Central memory CD8-positive, alpha-beta T cell (primary cell): ENCODE data around the gene C18orf32.

Source experiments
- ATAC-seq: fragments of 150-1000 bp; cut with Tn5 transposase; replicated peaks from 2 replicates; pipeline ENCODE4 v1.10.0; 2022; ENCODE audit warnings: mild to moderate bottlenecking, moderate FRiP score, moderate number of reproducible peaks; ENCODE audit not compliant: poor library complexity, severe bottlenecking; ENCODE audit errors: extremely low read depth
- DNase-seq, 2 donors: peaks; one replicate each; pipeline ENCODE4 v3.0.0; 2021; ENCODE audit warnings: low spot score in 2 of 2
- H3K27ac Mint-ChIP-seq: one replicate; pipeline ENCODE4 v1.8.0; 2022; ENCODE audit warnings: low read depth, mild to moderate bottlenecking, moderate library complexity, mixed read lengths
- H3K27me3 Mint-ChIP-seq: one replicate; pipeline ENCODE4 v1.8.0; 2022; ENCODE audit warnings: mixed read lengths
- H3K36me3 Mint-ChIP-seq: one replicate; pipeline ENCODE4 v1.8.0; 2022; ENCODE audit warnings: mild to moderate bottlenecking, moderate library complexity, mixed read lengths; ENCODE audit not compliant: insufficient read depth
- H3K4me1 Mint-ChIP-seq: one replicate; pipeline ENCODE4 v1.8.0; 2022; ENCODE audit warnings: mixed read lengths
- H3K4me3 Mint-ChIP-seq: one replicate; pipeline ENCODE4 v1.8.0; 2022; ENCODE audit warnings: mild to moderate bottlenecking, moderate library complexity, mixed read lengths
- H3K9me3 Mint-ChIP-seq: one replicate; pipeline ENCODE4 v1.8.0; 2022; ENCODE audit warnings: mixed read lengths

C18orf32 gene

GRCh38 chr18:49495076-49495475 is 8.0 kb upstream of the C18orf32 start:
- no peaks in the 10 kb centered on the region for H3K9me3 Mint-ChIP-seq
- peaks cover 17% of the 10 kb centered on the region for H3K27me3 Mint-ChIP-seq
- H3K4me3 Mint-ChIP-seq: no peak overlapping the region
- H3K36me3 Mint-ChIP-seq: peaks cover 26% of the 10 kb centered on the region
- no peak for DNase-seq
- no peak for ATAC-seq
- H3K27ac Mint-ChIP-seq: no peak overlapping the region
- peaks cover 30% of the 10 kb centered on the region for H3K4me1 Mint-ChIP-seq

GRCh38 chr18:49494660-49495059 is 7.6 kb upstream of the C18orf32 start:
- peaks cover 13% of the 10 kb centered on the region for H3K27me3 Mint-ChIP-seq
- H3K4me1 Mint-ChIP-seq: peaks cover 34% of the 10 kb centered on the region
- no peaks in the 10 kb centered on the region for H3K9me3 Mint-ChIP-seq
- H3K4me3 Mint-ChIP-seq: no peak overlapping the region
- no peak for ATAC-seq
- no peak overlapping the region for H3K27ac Mint-ChIP-seq
- no peak for DNase-seq
- peaks cover 30% of the 10 kb centered on the region for H3K36me3 Mint-ChIP-seq

- Mint-ChIP-seq H3K9me3 (no peaks in the 10 kb centered on the region), H3K36me3 (peaks cover 50% of the 10 kb centered on the region), H3K27ac (peak overlapping the region; percentile 76), H3K4me1 (peaks cover 52% of the 10 kb centered on the region), H3K27me3 (no peaks in the 10 kb centered on the region), H3K4me3 (peak overlapping the region; percentile 83)
- ATAC-seq (no peak), DNase-seq (no peak)
Measured at GRCh38 chr18:49492694-49493033, 5.6 kb upstream of the C18orf32 start.

- ATAC-seq (peak; percentile 81), DNase-seq (peak; percentile 73 to 85)
- Mint-ChIP-seq H3K9me3 (no peaks in the 10 kb centered on the region), H3K4me1 (peaks cover 58% of the 10 kb centered on the region), H3K27ac (peak within 1 kb of the TSS; percentile 76), H3K36me3 (peaks cover 56% of the 10 kb centered on the region), H3K4me3 (peak within 1 kb of the TSS; percentile 83), H3K27me3 (no peaks in the 10 kb centered on the region)
Measured at GRCh38 chr18:49491857-49492693, 5.0 kb upstream of the C18orf32 start, which contains the start of gene RPL17. Gene RPL17, minus strand, starts transcription at chr18:49492465.

GRCh38 chr18:49491534-49491856 is 4.5 kb upstream of the C18orf32 start:
- H3K9me3 Mint-ChIP-seq: no peaks in the 10 kb centered on the region
- peak overlapping the region; percentile 76 for H3K27ac Mint-ChIP-seq
- H3K4me3 Mint-ChIP-seq: peak overlapping the region; percentile 83
- H3K36me3 Mint-ChIP-seq: peaks cover 62% of the 10 kb centered on the region
- H3K4me1 Mint-ChIP-seq: peaks cover 62% of the 10 kb centered on the region
- ATAC-seq (no peak), DNase-seq (no peak)
- no peaks in the 10 kb centered on the region for H3K27me3 Mint-ChIP-seq

GRCh38 chr18:49490246-49490762 is 3.3 kb upstream of the C18orf32 start:
- H3K27ac Mint-ChIP-seq: peak overlapping the region; percentile 76
- peak overlapping the region; percentile 83 for H3K4me3 Mint-ChIP-seq
- ATAC-seq: no peak
- H3K27me3 Mint-ChIP-seq: no peaks in the 10 kb centered on the region
- H3K9me3 Mint-ChIP-seq: no peaks in the 10 kb centered on the region
- no peak for DNase-seq
- peaks cover 63% of the 10 kb centered on the region for H3K36me3 Mint-ChIP-seq
- peaks cover 69% of the 10 kb centered on the region for H3K4me1 Mint-ChIP-seq

GRCh38 chr18:49487711-49488310 is 777 bp upstream of the C18orf32 start:
- DNase-seq (no peak), ATAC-seq (no peak)
- H3K27me3 Mint-ChIP-seq: no peaks in the 10 kb centered on the region
- H3K27ac Mint-ChIP-seq: peak overlapping the region; percentile 97
- peak overlapping the region; percentile 93 for H3K4me3 Mint-ChIP-seq
- H3K4me1 Mint-ChIP-seq: peaks cover 79% of the 10 kb centered on the region
- H3K36me3 Mint-ChIP-seq: peaks cover 69% of the 10 kb centered on the region
- H3K9me3 Mint-ChIP-seq: no peaks in the 10 kb centered on the region

- ATAC-seq (no peak), DNase-seq (no peak)
- Mint-ChIP-seq H3K36me3 (peaks cover 72% of the 10 kb centered on the region), H3K9me3 (no peaks in the 10 kb centered on the region), H3K4me1 (peaks cover 69% of the 10 kb centered on the region), H3K27ac (peak overlapping the region; percentile 97), H3K27me3 (no peaks in the 10 kb centered on the region), H3K4me3 (peak overlapping the region; percentile 93)
Measured at GRCh38 chr18:49486606-49486952, 455 bp downstream of the C18orf32 start.

- DNase-seq: no peak
- ATAC-seq: no peak
- Mint-ChIP-seq H3K27me3 (no peaks in the 10 kb centered on the region), H3K27ac (peak overlapping the region; percentile 97), H3K4me3 (peak overlapping the region; percentile 93), H3K36me3 (peaks cover 71% of the 10 kb centered on the region), H3K4me1 (peaks cover 64% of the 10 kb centered on the region), H3K9me3 (no peaks in the 10 kb centered on the region)
Measured at GRCh38 chr18:49486134-49486533, 900 bp downstream of the C18orf32 start.

GRCh38 chr18:49483198-49483597 is 3.8 kb downstream of the C18orf32 start:
- Mint-ChIP-seq H3K36me3 (peaks cover 66% of the 10 kb centered on the region), H3K4me3 (no peak overlapping the region), H3K4me1 (peaks cover 37% of the 10 kb centered on the region), H3K27me3 (no peaks in the 10 kb centered on the region), H3K27ac (peak overlapping the region; percentile 3), H3K9me3 (no peaks in the 10 kb centered on the region)
- no peak for DNase-seq
- ATAC-seq: no peak

GRCh38 chr18:49481907-49482306 is 5.1 kb downstream of the C18orf32 start:
- no peak overlapping the region for H3K27ac Mint-ChIP-seq
- ATAC-seq: no peak
- H3K27me3 Mint-ChIP-seq: no peaks in the 10 kb centered on the region
- DNase-seq: no peak
- H3K4me1 Mint-ChIP-seq: peaks cover 25% of the 10 kb centered on the region
- no peaks in the 10 kb centered on the region for H3K9me3 Mint-ChIP-seq
- H3K4me3 Mint-ChIP-seq: no peak overlapping the region
- peaks cover 55% of the 10 kb centered on the region for H3K36me3 Mint-ChIP-seq

- DNase-seq: no peak
- Mint-ChIP-seq H3K36me3 (peaks cover 51% of the 10 kb centered on the region), H3K27me3 (no peaks in the 10 kb centered on the region), H3K27ac (no peak overlapping the region), H3K4me3 (no peak overlapping the region), H3K9me3 (no peaks in the 10 kb centered on the region), H3K4me1 (peaks cover 19% of the 10 kb centered on the region)
- ATAC-seq: no peak
Measured at GRCh38 chr18:49481317-49481716, 5.7 kb downstream of the C18orf32 start.
